Measurements from ENCODE around the gene E2F8. TPM values are rescaled to one million over a fixed set of nuclear protein-coding genes. Genes with fewer than 3 reads are reported as not detected.

Gene E2F8
- total and polyA plus RNA-seq, 9 of the 15 experiments (the other 6 are each of a cell fraction or from before 2014, with no cell fraction given): 6.9 to 23.6 (median 12.1) TPM

DNA sequence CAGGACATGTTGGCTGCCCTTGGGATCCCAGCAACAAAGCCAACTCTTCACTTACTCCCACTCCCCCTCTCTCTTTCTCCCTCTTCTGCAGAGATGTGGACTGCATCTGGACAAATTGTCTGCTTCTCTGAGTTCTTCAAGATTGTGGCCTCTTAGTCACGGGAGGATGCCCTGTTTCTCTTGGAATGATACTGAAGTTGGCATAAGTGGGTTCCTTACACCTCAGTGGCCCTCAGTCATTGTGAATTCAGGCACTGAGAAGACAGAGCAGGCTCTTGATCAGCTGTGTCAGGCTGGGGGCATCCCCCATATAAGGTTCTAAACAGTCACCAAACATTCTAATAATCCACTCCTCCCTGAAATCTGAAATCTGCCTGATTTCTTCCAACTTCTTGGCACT, 6.1 kb upstream of the E2F8 start (continued):
- TF ChIP-seq HINFP (tag; conservative IDR thresholded peaks at IDR 0.05; ENCODE audit: low read depth): no peak
- TF ChIP-seq ZNF121 (CRISPR knock-in tag; conservative IDR thresholded peaks at IDR 0.05): no peak
- no peak for TF ChIP-seq E4F1 (CRISPR knock-in tag; IDR thresholded peaks at IDR 0.05; ENCODE audit: borderline replicate concordance)
- no peak for TF ChIP-seq SMARCA4 (IDR thresholded peaks at IDR 0.05)
- no peak for TF ChIP-seq CBX5 (IDR thresholded peaks at IDR 0.05; ENCODE audit: borderline replicate concordance, low read depth)

GRCh38 chr11:19245351-19245750, 4.6 kb upstream of the E2F8 start:
- TF ChIP-seq BMI1 (IDR thresholded peaks at IDR 0.05; ENCODE audit: low read length) (no peak), NCOA6 (IDR thresholded peaks at IDR 0.05) (no peak), ZNF76 (CRISPR knock-in tag; IDR thresholded peaks at IDR 0.05; ENCODE audit: borderline replicate concordance) (no peak), ZNF561 (CRISPR knock-in tag; conservative IDR thresholded peaks at IDR 0.05) (no peak), IRF2 (CRISPR knock-in tag; IDR thresholded peaks at IDR 0.05) (no peak), ELF1 (tag; IDR thresholded peaks at IDR 0.05) (no peak), POLR3G (IDR thresholded peaks at IDR 0.05; ENCODE audit: extremely low read depth, insufficient read length, insufficient replicate concordance) (no peak), PTTG1 (tag; IDR thresholded peaks at IDR 0.05; ENCODE audit: low read depth) (no peak), LARP7 (IDR thresholded peaks at IDR 0.05) (no peak), FOSL1 (tag; conservative IDR thresholded peaks at IDR 0.05) (no peak), RFX7 (CRISPR knock-in tag; IDR thresholded peaks at IDR 0.05) (no peak), CTBP1 (IDR thresholded peaks at IDR 0.05; ENCODE audit: borderline replicate concordance) (no peak)
- TF ChIP-seq, protein P1, sequence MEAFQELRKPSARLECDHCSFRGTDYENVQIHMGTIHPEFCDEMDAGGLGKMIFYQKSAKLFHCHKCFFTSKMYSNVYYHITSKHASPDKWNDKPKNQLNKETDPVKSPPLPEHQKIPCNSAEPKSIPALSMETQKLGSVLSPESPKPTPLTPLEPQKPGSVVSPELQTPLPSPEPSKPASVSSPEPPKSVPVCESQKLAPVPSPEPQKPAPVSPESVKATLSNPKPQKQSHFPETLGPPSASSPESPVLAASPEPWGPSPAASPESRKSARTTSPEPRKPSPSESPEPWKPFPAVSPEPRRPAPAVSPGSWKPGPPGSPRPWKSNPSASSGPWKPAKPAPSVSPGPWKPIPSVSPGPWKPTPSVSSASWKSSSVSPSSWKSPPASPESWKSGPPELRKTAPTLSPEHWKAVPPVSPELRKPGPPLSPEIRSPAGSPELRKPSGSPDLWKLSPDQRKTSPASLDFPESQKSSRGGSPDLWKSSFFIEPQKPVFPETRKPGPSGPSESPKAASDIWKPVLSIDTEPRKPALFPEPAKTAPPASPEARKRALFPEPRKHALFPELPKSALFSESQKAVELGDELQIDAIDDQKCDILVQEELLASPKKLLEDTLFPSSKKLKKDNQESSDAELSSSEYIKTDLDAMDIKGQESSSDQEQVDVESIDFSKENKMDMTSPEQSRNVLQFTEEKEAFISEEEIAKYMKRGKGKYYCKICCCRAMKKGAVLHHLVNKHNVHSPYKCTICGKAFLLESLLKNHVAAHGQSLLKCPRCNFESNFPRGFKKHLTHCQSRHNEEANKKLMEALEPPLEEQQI (IDR thresholded peaks at IDR 0.05): no peak

More at GRCh38 chr11:19245351-19245750, 4.6 kb upstream of the E2F8 start:
- peaks cover 4% of the 10 kb centered on the region for H3K79me2 ChIP-seq (ENCODE audit: control insufficient read depth, insufficient read depth, low read length)
- DNase-seq (ENCODE audit: extremely low read depth in 1 of 4, low spot score in 3 of 4) (no peak), FAIRE-seq (no peak), ATAC-seq (no peak)
- no peak overlapping the region for H3K4me2 ChIP-seq (ENCODE audit: insufficient read depth, low read length)
- H3K9me3 ChIP-seq (replicated peaks; ENCODE audit: control insufficient read depth, insufficient read depth, low read depth, low read length): no peaks in the 10 kb centered on the region
- peaks cover 4 to 14% of the 10 kb centered on the region in 2 experiments; a peak in 3 of 5 replicates for H3K4me1 ChIP-seq (replicated peaks in 1 of 2; ENCODE audit: control insufficient read depth in 2 of 2, insufficient read depth in 2 of 2, low read length in 2 of 2)
- H4K20me1 ChIP-seq (replicated peaks; ENCODE audit: control insufficient read depth, insufficient read depth, low read length): no peaks in the 10 kb centered on the region
- H3K27me3 ChIP-seq (ENCODE audit: control insufficient read depth in 2 of 2, insufficient read depth in 2 of 2, low read length in 2 of 2): peaks cover 0 to 7% of the 10 kb centered on the region in 2 experiments; a peak in 2 of 5 replicates
- no peaks in the 10 kb centered on the region for H3K36me3 ChIP-seq (ENCODE audit: control insufficient read depth, insufficient read depth, low read length)
- no peak overlapping the region for H3K4me3 ChIP-seq
- H3K9me1 ChIP-seq (ENCODE audit: control insufficient read depth, insufficient read depth, low read length): no peaks in the 10 kb centered on the region
- CTCF ChIA-PET (ENCODE audit: low intra/inter-chr PET ratio): interaction anchor here (0.7 kb wide), 1 partner anchor 539 kb away, joined by 5 read pairs; no protein-coding TSS in a partner anchor
- H3K27ac ChIP-seq (ENCODE audit: extremely low read depth, low read depth, low read length): no peak overlapping the region
- in situ Hi-C loops (cut with MboI) (no loop called here), intact Hi-C loops (cut with micrococcal nuclease) (no loop called here)
- no peak overlapping the region for H2AFZ ChIP-seq (ENCODE audit: low read depth, low read length)
- no peak overlapping the region for H3K9ac ChIP-seq (ENCODE audit: insufficient read depth in 1 of 2, low read depth in 2 of 2, low read length in 2 of 2)
- POLR2A ChIA-PET: no interaction called here
- no TSS peak for BruUV-seq (replicated peaks)
- WGBS (ENCODE audit: insufficient coverage, low coverage, missing lambda C conversion rate): 55% methylated on average over 5 of the region's 5 CpGs

All from K562 (cell line).